Measurements from ENCODE around the gene NAA35. TPM values are rescaled to one million over a fixed set of nuclear protein-coding genes. Genes with fewer than 3 reads are reported as not detected.

The NAA35 gene
- total and polyA plus RNA-seq, 9 of the 15 experiments (the other 6 are each of a cell fraction or from before 2014, with no cell fraction given), result 17.7 to 43.9 (median 29.0) TPM

DNA sequence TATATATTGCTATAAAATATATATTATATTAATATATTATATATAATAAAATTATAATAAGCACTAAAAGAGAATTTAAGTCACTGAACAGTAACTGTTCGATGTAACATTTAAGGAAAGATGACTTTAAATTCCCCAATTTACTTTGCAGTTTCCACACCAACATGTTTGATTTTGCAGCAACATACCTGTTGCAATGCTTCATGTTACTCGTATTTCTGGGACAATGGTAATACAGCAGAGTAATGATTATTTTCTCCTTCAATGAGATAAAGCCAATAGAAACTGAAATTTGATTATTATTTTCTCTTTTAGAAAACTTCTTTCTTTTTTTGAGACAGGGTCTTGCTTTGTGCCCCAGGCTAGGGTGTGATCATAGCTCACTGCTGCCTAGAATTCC lies 9.5 kb upstream of the NAA35 start (continued):
- TF ChIP-seq, protein P1, sequence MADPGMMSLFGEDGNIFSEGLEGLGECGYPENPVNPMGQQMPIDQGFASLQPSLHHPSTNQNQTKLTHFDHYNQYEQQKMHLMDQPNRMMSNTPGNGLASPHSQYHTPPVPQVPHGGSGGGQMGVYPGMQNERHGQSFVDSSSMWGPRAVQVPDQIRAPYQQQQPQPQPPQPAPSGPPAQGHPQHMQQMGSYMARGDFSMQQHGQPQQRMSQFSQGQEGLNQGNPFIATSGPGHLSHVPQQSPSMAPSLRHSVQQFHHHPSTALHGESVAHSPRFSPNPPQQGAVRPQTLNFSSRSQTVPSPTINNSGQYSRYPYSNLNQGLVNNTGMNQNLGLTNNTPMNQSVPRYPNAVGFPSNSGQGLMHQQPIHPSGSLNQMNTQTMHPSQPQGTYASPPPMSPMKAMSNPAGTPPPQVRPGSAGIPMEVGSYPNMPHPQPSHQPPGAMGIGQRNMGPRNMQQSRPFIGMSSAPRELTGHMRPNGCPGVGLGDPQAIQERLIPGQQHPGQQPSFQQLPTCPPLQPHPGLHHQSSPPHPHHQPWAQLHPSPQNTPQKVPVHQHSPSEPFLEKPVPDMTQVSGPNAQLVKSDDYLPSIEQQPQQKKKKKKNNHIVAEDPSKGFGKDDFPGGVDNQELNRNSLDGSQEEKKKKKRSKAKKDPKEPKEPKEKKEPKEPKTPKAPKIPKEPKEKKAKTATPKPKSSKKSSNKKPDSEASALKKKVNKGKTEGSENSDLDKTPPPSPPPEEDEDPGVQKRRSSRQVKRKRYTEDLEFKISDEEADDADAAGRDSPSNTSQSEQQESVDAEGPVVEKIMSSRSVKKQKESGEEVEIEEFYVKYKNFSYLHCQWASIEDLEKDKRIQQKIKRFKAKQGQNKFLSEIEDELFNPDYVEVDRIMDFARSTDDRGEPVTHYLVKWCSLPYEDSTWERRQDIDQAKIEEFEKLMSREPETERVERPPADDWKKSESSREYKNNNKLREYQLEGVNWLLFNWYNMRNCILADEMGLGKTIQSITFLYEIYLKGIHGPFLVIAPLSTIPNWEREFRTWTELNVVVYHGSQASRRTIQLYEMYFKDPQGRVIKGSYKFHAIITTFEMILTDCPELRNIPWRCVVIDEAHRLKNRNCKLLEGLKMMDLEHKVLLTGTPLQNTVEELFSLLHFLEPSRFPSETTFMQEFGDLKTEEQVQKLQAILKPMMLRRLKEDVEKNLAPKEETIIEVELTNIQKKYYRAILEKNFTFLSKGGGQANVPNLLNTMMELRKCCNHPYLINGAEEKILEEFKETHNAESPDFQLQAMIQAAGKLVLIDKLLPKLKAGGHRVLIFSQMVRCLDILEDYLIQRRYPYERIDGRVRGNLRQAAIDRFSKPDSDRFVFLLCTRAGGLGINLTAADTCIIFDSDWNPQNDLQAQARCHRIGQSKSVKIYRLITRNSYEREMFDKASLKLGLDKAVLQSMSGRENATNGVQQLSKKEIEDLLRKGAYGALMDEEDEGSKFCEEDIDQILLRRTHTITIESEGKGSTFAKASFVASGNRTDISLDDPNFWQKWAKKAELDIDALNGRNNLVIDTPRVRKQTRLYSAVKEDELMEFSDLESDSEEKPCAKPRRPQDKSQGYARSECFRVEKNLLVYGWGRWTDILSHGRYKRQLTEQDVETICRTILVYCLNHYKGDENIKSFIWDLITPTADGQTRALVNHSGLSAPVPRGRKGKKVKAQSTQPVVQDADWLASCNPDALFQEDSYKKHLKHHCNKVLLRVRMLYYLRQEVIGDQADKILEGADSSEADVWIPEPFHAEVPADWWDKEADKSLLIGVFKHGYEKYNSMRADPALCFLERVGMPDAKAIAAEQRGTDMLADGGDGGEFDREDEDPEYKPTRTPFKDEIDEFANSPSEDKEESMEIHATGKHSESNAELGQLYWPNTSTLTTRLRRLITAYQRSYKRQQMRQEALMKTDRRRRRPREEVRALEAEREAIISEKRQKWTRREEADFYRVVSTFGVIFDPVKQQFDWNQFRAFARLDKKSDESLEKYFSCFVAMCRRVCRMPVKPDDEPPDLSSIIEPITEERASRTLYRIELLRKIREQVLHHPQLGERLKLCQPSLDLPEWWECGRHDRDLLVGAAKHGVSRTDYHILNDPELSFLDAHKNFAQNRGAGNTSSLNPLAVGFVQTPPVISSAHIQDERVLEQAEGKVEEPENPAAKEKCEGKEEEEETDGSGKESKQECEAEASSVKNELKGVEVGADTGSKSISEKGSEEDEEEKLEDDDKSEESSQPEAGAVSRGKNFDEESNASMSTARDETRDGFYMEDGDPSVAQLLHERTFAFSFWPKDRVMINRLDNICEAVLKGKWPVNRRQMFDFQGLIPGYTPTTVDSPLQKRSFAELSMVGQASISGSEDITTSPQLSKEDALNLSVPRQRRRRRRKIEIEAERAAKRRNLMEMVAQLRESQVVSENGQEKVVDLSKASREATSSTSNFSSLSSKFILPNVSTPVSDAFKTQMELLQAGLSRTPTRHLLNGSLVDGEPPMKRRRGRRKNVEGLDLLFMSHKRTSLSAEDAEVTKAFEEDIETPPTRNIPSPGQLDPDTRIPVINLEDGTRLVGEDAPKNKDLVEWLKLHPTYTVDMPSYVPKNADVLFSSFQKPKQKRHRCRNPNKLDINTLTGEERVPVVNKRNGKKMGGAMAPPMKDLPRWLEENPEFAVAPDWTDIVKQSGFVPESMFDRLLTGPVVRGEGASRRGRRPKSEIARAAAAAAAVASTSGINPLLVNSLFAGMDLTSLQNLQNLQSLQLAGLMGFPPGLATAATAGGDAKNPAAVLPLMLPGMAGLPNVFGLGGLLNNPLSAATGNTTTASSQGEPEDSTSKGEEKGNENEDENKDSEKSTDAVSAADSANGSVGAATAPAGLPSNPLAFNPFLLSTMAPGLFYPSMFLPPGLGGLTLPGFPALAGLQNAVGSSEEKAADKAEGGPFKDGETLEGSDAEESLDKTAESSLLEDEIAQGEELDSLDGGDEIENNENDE (IDR thresholded peaks at IDR 0.05; ENCODE audit: low read depth, low read length), result no peak
- TF ChIP-seq U2AF1 (optimal IDR thresholded peaks at IDR 0.05; ENCODE audit: low read depth, low read length) (no peak), RAD51 (IDR thresholded peaks at IDR 0.05; ENCODE audit: borderline replicate concordance, low read depth) (no peak)
- TF ChIP-seq, protein P2, sequence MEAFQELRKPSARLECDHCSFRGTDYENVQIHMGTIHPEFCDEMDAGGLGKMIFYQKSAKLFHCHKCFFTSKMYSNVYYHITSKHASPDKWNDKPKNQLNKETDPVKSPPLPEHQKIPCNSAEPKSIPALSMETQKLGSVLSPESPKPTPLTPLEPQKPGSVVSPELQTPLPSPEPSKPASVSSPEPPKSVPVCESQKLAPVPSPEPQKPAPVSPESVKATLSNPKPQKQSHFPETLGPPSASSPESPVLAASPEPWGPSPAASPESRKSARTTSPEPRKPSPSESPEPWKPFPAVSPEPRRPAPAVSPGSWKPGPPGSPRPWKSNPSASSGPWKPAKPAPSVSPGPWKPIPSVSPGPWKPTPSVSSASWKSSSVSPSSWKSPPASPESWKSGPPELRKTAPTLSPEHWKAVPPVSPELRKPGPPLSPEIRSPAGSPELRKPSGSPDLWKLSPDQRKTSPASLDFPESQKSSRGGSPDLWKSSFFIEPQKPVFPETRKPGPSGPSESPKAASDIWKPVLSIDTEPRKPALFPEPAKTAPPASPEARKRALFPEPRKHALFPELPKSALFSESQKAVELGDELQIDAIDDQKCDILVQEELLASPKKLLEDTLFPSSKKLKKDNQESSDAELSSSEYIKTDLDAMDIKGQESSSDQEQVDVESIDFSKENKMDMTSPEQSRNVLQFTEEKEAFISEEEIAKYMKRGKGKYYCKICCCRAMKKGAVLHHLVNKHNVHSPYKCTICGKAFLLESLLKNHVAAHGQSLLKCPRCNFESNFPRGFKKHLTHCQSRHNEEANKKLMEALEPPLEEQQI (IDR thresholded peaks at IDR 0.05), result no peak
